B cell (primary cell): ENCODE measurements around the gene NINJ2.

Source experiments
- EZH2 ChIP-seq: IDR thresholded peaks from 2 replicates; pipeline ENCODE4 v1.6.1; 2012; ENCODE audit warnings: borderline replicate concordance, low read depth, mild to moderate bottlenecking, moderate library complexity, low read length; ENCODE audit not compliant: insufficient read depth, poor library complexity, severe bottlenecking
- TF ChIP-seq, protein P1 (sequence below): fragments of 200-600 bp; IDR thresholded peaks from one replicate; pipeline ENCODE4 v1.8.0; 2022; ENCODE audit warnings: antibody characterized with exemption, mild to moderate bottlenecking

DNA sequence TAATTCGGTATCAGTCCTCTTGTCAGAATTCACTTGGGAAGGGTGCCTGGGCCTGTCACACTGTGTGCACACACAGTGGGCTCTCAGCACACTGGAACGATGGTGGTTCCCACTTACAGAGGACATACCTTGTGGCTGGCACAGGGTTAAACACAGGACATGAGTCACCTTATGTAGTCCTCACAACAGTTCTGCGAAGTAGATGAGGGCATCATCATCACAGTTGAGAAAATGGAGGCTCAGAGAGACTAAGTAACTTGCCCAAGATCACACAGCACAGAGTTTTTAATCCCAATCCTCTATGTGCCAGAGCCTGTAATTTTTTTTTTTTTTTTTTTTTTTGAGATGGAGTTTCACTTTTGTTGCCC is 90.7 kb downstream of the NINJ2 start:
- TF ChIP-seq EZH2, result no peak
- TF ChIP-seq, protein P1, sequence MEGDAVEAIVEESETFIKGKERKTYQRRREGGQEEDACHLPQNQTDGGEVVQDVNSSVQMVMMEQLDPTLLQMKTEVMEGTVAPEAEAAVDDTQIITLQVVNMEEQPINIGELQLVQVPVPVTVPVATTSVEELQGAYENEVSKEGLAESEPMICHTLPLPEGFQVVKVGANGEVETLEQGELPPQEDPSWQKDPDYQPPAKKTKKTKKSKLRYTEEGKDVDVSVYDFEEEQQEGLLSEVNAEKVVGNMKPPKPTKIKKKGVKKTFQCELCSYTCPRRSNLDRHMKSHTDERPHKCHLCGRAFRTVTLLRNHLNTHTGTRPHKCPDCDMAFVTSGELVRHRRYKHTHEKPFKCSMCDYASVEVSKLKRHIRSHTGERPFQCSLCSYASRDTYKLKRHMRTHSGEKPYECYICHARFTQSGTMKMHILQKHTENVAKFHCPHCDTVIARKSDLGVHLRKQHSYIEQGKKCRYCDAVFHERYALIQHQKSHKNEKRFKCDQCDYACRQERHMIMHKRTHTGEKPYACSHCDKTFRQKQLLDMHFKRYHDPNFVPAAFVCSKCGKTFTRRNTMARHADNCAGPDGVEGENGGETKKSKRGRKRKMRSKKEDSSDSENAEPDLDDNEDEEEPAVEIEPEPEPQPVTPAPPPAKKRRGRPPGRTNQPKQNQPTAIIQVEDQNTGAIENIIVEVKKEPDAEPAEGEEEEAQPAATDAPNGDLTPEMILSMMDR, result no peak
